HepG2 (cell line): ENCODE data around the gene RTN4. TPM values are rescaled to one million over a fixed set of nuclear protein-coding genes. Genes with fewer than 3 reads are reported as not detected.

Experiments
- AGO1 ChIP-seq: fragments of 200-400 bp; formaldehyde crosslinking; IDR thresholded peaks from 2 replicates; pipeline ENCODE4 v1.6.1; 2017; ENCODE audit warnings: mild to moderate bottlenecking, low read depth, low read length, moderate library complexity; ENCODE audit not compliant: poor library complexity, severe bottlenecking
- CC2D1A ChIP-seq: sonication (generic); formaldehyde crosslinking; IDR thresholded peaks from 2 replicates; pipeline ENCODE4 v1.8.1; 2023; ENCODE audit warnings: mild to moderate bottlenecking, missing genetic modification reagents
- CREM ChIP-seq, 2 experiments: sonication (generic) in 1 of 2; formaldehyde crosslinking in 1 of 2; IDR thresholded peaks; 2 replicates each; pipeline versions ENCODE4 v1.4.0 to v1.6.1; 2016 to 2020; ENCODE audit warnings: antibody characterized with exemption in 1 of 2, mild to moderate bottlenecking in 1 of 2, missing genetic modification reagents in 1 of 2
- HNF4G ChIP-seq, 2 experiments: sonication (generic) in 1 of 2; formaldehyde crosslinking in 1 of 2; IDR thresholded peaks; 2 replicates each; pipeline versions ENCODE4 v1.4.0 to v1.6.1; 2011 to 2020; ENCODE audit warnings: borderline replicate concordance in 2 of 2, low read depth in 2 of 2, mild to moderate bottlenecking in 2 of 2, low read length in 1 of 2, missing genetic modification reagents in 1 of 2, moderate library complexity in 1 of 2
- KDM2A ChIP-seq: sonication (generic); formaldehyde crosslinking; IDR thresholded peaks from 2 replicates; pipeline ENCODE4 v1.4.0; 2020; ENCODE audit warnings: low read depth, missing genetic modification reagents, borderline replicate concordance
- MEIS2 ChIP-seq: sonication (generic); formaldehyde crosslinking; IDR thresholded peaks from 2 replicates; pipeline ENCODE4 v1.9.0; 2021; ENCODE audit warnings: mild to moderate bottlenecking, missing genetic modification reagents
- NFIB ChIP-seq: sonication (generic); formaldehyde crosslinking; IDR thresholded peaks from 2 replicates; pipeline ENCODE4 v1.9.0; 2021; ENCODE audit warnings: missing genetic modification reagents, mild to moderate bottlenecking, borderline replicate concordance
- TMF1 ChIP-seq: sonication (generic); formaldehyde crosslinking; IDR thresholded peaks from 2 replicates; pipeline ENCODE4 v1.8.1; 2022; ENCODE audit warnings: low read depth, missing genetic modification reagents
- ZMYM2 ChIP-seq: sonication (generic); formaldehyde crosslinking; IDR thresholded peaks from 2 replicates; pipeline ENCODE4 v1.8.0; 2022; ENCODE audit warnings: mild to moderate bottlenecking, missing genetic modification reagents
- ZNF124 ChIP-seq: sonication (generic); formaldehyde crosslinking; IDR thresholded peaks from 2 replicates; pipeline ENCODE4 v1.4.0; 2020; ENCODE audit warnings: missing genetic modification reagents
- ZNF546 ChIP-seq: sonication (generic); formaldehyde crosslinking; conservative IDR thresholded peaks from 2 replicates; pipeline ENCODE4 v1.8.1; 2023; ENCODE audit warnings: mild to moderate bottlenecking, missing genetic modification reagents
- ZNF644 ChIP-seq: IDR thresholded peaks from 2 replicates; pipeline ENCODE4 v1.6.1; 2016; ENCODE audit warnings: low read depth
- ZNF83 ChIP-seq: sonication (generic); formaldehyde crosslinking; IDR thresholded peaks from 2 replicates; pipeline ENCODE4 v1.4.0; 2020; ENCODE audit warnings: missing genetic modification reagents, mild to moderate bottlenecking, borderline replicate concordance
- ZSCAN29 ChIP-seq: sonication (generic); formaldehyde crosslinking; conservative IDR thresholded peaks from 2 replicates; pipeline ENCODE4 v1.4.0; 2020; ENCODE audit warnings: mild to moderate bottlenecking, missing genetic modification reagents
- polyA plus RNA-seq, 8 experiments: library from polyadenylated mRNA; depleted of rRNA in 3 of 8; stranded (reverse) in 7 of 8; unstranded in 1 of 8; fragments of >200 nt; fragmentation: Illumina TruSeq in 4 of 8; extraction: Trizol in 4 of 8; gene quantifications; 2 replicates each; pipeline versions ENCODE4 v1.2.1 to v1.2.3, GENCODE V29; 2011 to 2016; ENCODE audit warnings: low read depth in 4 of 8, missing spikeins in 1 of 8, mixed read lengths in 1 of 8; ENCODE audit not compliant: insufficient read depth in 1 of 8
- total RNA-seq, 5 experiments: library from RNA; depleted of rRNA; stranded (reverse); fragments of >200 nt; fragmentation: Illumina TruSeq; extraction: Trizol; gene quantifications; 2 replicates each; pipeline ENCODE4 v1.2.3, GENCODE V29; 2016; ENCODE audit warnings: low read depth in 1 of 5
- TF ChIP-seq, protein P1 (sequence below): sonication (generic); formaldehyde crosslinking; IDR thresholded peaks from 2 replicates; pipeline ENCODE4 v1.5.0; 2020; ENCODE audit warnings: mild to moderate bottlenecking, missing genetic modification reagents, borderline replicate concordance
- TF ChIP-seq, protein P2 (sequence below): sonication (generic); formaldehyde crosslinking; IDR thresholded peaks from 2 replicates; pipeline ENCODE4 v1.4.0; 2020; ENCODE audit warnings: missing genetic modification reagents, low read depth, mild to moderate bottlenecking, borderline replicate concordance
- TF ChIP-seq, protein P3 (sequence below): IDR thresholded peaks from 2 replicates; pipeline ENCODE4 v1.6.1; 2016; ENCODE audit warnings: missing biosample characterization, missing genetic modification reagents, low read depth

RTN4 gene
- total and polyA plus RNA-seq, 2 of the 13 experiments (the other 11 are each of a cell fraction or from before 2014, with no cell fraction given): 98.4 to 133 TPM

DNA sequence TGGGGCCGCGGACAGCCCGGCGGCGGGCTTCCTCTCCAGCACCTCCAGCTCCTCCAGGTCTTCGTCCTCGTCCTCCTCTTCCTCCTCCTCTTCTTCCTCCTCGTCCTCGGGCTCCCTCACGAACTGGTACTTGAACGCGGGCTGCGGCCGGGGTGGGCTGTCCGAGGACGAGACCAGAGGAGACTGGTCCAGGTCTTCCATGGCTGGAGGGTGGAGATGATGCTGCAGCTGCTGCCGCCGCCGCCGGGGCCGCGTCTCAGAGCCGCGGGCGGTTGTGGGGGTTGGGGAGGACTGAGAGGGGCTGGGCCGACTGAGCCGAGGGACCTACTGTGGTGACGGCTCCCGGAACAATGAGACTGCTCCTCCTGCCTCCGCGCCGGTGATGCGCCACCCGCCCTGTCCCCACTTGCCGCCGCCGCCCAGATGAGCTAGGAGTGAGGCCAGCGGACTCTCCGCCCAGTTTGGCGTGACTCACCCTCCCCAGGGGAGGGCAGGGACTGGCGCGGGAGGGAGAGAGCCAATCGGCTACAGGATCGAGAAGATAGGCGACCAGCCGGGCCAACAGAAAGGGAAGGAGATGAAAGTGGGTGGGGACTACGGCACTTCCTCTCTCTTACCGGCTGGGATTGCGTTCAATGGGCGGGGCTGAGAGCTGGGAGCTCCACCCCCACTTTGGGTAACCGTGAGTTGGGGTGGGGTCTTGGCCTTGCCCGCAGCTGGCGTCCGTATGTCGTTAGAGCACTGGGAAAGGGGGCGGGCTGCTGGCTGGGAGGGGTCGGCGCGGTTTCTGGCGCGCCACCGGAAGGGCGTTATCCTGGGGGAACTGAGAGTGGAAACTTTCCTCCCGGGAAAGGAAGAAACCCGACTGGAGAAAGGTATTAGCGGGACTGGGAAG is at the start of gene RTN4 (continued):
- TF ChIP-seq CREM (IDR thresholded peaks at IDR 0.05) (peak; percentile 77), CREM (CRISPR knock-in tag; IDR thresholded peaks at IDR 0.05) (no peak; the same call in 1 of the 2 replicates), NFIB (no peak), KDM2A (CRISPR knock-in tag) (peak; percentile 94; the same call in 1 of the 2 replicates), CC2D1A (CRISPR knock-in tag) (no peak), ZSCAN29 (CRISPR knock-in tag) (no peak), ZNF644 (CRISPR knock-in tag) (0 out of 2 replicates have a peak, but pooled peaks have one; percentile 8), TMF1 (CRISPR knock-in tag) (no peak; the same call in 1 of the 2 replicates), ZNF546 (peak; percentile 49; the same call in 1 of the 2 replicates), ZNF83 (CRISPR knock-in tag) (no peak), HNF4G (IDR thresholded peaks at IDR 0.05; ENCODE audit: borderline replicate concordance, low read depth, low read length) (no peak; the same call in 1 of the 2 replicates), HNF4G (CRISPR knock-in tag; IDR thresholded peaks at IDR 0.05; ENCODE audit: borderline replicate concordance, low read depth) (no peak), AGO1 (peak; percentile 81), ZMYM2 (no peak), ZNF124 (CRISPR knock-in tag) (no peak), MEIS2 (CRISPR knock-in tag) (no peak; the same call in 1 of the 2 replicates)
- TF ChIP-seq, protein P1, sequence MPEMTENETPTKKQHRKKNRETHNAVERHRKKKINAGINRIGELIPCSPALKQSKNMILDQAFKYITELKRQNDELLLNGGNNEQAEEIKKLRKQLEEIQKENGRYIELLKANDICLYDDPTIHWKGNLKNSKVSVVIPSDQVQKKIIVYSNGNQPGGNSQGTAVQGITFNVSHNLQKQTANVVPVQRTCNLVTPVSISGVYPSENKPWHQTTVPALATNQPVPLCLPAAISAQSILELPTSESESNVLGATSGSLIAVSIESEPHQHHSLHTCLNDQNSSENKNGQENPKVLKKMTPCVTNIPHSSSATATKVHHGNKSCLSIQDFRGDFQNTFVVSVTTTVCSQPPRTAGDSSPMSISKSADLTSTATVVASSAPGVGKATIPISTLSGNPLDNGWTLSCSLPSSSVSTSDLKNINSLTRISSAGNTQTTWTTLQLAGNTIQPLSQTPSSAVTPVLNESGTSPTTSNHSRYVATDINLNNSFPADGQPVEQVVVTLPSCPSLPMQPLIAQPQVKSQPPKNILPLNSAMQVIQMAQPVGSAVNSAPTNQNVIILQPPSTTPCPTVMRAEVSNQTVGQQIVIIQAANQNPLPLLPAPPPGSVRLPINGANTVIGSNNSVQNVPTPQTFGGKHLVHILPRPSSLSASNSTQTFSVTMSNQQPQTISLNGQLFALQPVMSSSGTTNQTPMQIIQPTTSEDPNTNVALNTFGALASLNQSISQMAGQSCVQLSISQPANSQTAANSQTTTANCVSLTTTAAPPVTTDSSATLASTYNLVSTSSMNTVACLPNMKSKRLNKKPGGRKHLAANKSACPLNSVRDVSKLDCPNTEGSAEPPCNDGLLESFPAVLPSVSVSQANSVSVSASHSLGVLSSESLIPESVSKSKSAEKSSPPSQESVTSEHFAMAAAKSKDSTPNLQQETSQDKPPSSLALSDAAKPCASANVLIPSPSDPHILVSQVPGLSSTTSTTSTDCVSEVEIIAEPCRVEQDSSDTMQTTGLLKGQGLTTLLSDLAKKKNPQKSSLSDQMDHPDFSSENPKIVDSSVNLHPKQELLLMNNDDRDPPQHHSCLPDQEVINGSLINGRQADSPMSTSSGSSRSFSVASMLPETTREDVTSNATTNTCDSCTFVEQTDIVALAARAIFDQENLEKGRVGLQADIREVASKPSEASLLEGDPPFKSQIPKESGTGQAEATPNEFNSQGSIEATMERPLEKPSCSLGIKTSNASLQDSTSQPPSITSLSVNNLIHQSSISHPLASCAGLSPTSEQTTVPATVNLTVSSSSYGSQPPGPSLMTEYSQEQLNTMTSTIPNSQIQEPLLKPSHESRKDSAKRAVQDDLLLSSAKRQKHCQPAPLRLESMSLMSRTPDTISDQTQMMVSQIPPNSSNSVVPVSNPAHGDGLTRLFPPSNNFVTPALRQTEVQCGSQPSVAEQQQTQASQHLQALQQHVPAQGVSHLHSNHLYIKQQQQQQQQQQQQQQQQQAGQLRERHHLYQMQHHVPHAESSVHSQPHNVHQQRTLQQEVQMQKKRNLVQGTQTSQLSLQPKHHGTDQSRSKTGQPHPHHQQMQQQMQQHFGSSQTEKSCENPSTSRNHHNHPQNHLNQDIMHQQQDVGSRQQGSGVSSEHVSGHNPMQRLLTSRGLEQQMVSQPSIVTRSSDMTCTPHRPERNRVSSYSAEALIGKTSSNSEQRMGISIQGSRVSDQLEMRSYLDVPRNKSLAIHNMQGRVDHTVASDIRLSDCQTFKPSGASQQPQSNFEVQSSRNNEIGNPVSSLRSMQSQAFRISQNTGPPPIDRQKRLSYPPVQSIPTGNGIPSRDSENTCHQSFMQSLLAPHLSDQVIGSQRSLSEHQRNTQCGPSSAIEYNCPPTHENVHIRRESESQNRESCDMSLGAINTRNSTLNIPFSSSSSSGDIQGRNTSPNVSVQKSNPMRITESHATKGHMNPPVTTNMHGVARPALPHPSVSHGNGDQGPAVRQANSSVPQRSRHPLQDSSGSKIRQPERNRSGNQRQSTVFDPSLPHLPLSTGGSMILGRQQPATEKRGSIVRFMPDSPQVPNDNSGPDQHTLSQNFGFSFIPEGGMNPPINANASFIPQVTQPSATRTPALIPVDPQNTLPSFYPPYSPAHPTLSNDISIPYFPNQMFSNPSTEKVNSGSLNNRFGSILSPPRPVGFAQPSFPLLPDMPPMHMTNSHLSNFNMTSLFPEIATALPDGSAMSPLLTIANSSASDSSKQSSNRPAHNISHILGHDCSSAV (CRISPR knock-in tag): no peak; the same call in 1 of the 2 replicates
- TF ChIP-seq, protein P2, sequence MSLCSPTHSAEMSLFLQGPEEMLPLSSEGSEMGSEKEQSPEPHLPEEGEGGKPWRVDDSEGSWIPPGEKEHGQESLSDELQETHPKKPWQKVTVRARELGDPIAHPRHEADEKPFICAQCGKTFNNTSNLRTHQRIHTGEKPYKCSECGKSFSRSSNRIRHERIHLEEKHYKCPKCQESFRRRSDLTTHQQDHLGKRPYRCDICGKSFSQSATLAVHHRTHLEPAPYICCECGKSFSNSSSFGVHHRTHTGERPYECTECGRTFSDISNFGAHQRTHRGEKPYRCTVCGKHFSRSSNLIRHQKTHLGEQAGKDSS (CRISPR knock-in tag): peak; percentile 88; the same call in 1 of the 2 replicates
- TF ChIP-seq, protein P3, sequence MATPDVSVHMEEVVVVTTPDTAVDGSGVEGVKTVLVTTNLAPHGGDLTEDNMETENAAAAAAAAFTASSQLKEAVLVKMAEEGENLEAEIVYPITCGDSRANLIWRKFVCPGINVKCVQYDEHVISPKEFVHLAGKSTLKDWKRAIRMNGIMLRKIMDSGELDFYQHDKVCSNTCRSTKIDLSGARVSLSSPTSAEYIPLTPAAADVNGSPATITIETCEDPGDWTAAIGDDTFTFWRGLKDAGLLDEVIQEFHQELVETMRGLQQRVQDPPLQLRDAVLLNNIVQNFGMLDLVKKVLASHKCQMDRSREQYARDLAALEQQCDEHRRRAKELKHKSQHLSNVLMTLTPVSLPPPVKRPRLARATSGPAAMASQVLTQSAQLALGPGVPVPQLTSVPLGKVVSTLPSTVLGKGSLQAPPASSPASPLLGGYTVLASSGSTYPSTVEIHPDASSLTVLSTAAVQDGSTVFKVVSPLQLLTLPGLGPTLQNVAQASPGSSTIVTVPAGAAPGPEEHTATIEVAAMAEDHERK (CRISPR knock-in tag): no peak
